ENCODE results near the gene ABCG1. TPM values are rescaled to one million over a fixed set of nuclear protein-coding genes. Genes with fewer than 3 reads are reported as not detected.

ABCG1 gene
- total RNA-seq, 3 donors from 2014 or later: 44.4 to 67.0 (median 56.8) TPM

GRCh38 chr21:42346441-42346840, 127.5 kb downstream of the ABCG1 start:
- H3K4me3 ChIP-seq: no peak overlapping the region
- no peak for DNase-seq
- TF ChIP-seq CTCF (IDR thresholded peaks at IDR 0.05): no peak
- H3K9me3 ChIP-seq: no peaks in the 10 kb centered on the region
- intact Hi-C loops (cut with DNase I, micrococcal nuclease): no loop called here
- no peaks in the 10 kb centered on the region for H3K36me3 ChIP-seq (ENCODE audit: low read depth)
- no peak for ATAC-seq
- H3K4me1 ChIP-seq (ENCODE audit: low read depth): no peaks in the 10 kb centered on the region

Other genes with a start within 250 kb of the ABCG1 start
- 10 to 100 TPM; 11.8 to 18.9 (median 14.6) TPM for gene ZBTB21, start 208.8 kb upstream of the ABCG1 start, total RNA-seq
- under 1 TPM; 0.14 to 0.90 (median 0.16) TPM for gene UMODL1, start 147.8 kb upstream of the ABCG1 start, total RNA-seq
- 1,000 to 10,000 TPM in 2 of 3 donors, 100 to 1,000 TPM in 1; 614 to 2,641 (median 2,419) TPM for gene TFF3, start 96.3 kb downstream of the ABCG1 start, total RNA-seq
- 1 to 10 TPM in 2 of 3 donors, not detected in 1; 1.1 to 1.7 TPM for gene TFF2, start 131.9 kb downstream of the ABCG1 start, total RNA-seq
- 100 to 1,000 TPM in 1 of 3 donors, 10 to 100 TPM in 1, 1 to 10 TPM in 1; 6.0 to 206 (median 60.1) TPM for gene TFF1, start 147.4 kb downstream of the ABCG1 start, total RNA-seq
- under 1 TPM; 0.35 to 0.72 (median 0.69) TPM for gene TMPRSS3, start 176.9 kb downstream of the ABCG1 start, total RNA-seq
- gene UBASH3A, start 184.8 kb downstream of the ABCG1 start, total RNA-seq: 1 to 10 TPM in 2 of 3 donors, under 1 TPM in 1; 0.60 to 2.5 (median 1.8) TPM